Measurements from ENCODE around the gene ITPKB.

Gene ITPKB

GRCh38 chr1:226738421-226738994, 574 bp downstream of the ITPKB start:
- peak overlapping the region; percentile 73 to 83 for H3K4me3 ChIP-seq (ENCODE audit: low read depth in 1 of 2, low read length in 2 of 2)
- ATAC-seq (ENCODE audit: insufficient read depth, low read depth) (peak; percentile 73), DNase-seq (peak; percentile 60)
- H3K9ac ChIP-seq (ENCODE audit: low read depth, low read length), result peak overlapping the region; percentile 86
- no peak for TF ChIP-seq EZH2 (IDR thresholded peaks at IDR 0.05; ENCODE audit: borderline replicate concordance, low read depth, low read length, severe bottlenecking)
- TF ChIP-seq, protein P1, sequence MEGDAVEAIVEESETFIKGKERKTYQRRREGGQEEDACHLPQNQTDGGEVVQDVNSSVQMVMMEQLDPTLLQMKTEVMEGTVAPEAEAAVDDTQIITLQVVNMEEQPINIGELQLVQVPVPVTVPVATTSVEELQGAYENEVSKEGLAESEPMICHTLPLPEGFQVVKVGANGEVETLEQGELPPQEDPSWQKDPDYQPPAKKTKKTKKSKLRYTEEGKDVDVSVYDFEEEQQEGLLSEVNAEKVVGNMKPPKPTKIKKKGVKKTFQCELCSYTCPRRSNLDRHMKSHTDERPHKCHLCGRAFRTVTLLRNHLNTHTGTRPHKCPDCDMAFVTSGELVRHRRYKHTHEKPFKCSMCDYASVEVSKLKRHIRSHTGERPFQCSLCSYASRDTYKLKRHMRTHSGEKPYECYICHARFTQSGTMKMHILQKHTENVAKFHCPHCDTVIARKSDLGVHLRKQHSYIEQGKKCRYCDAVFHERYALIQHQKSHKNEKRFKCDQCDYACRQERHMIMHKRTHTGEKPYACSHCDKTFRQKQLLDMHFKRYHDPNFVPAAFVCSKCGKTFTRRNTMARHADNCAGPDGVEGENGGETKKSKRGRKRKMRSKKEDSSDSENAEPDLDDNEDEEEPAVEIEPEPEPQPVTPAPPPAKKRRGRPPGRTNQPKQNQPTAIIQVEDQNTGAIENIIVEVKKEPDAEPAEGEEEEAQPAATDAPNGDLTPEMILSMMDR (IDR thresholded peaks at IDR 0.05; ENCODE audit: borderline replicate concordance, extremely low read depth, low read length, poor library complexity, severe bottlenecking), result no peak
- H4K20me1 ChIP-seq (ENCODE audit: insufficient read depth, low read length), result peaks cover 23% of the 10 kb centered on the region
- H3K27me3 ChIP-seq (ENCODE audit: insufficient read depth, low read length, poor library complexity), result no peaks in the 10 kb centered on the region
- H3K27ac ChIP-seq (ENCODE audit: low read length), result peak overlapping the region; percentile 95
- H2AFZ ChIP-seq (ENCODE audit: low read depth, low read length), result peak overlapping the region; percentile 88
- peak overlapping the region; percentile 66 for H3K4me2 ChIP-seq (ENCODE audit: insufficient read depth, low read length)
- peaks cover 56% of the 10 kb centered on the region for H3K79me2 ChIP-seq (ENCODE audit: insufficient read depth, low read length)
- peaks cover 54% of the 10 kb centered on the region for H3K4me1 ChIP-seq (ENCODE audit: insufficient read depth, low read length)
- H3K9me3 ChIP-seq (ENCODE audit: insufficient read depth, low read length, severe bottlenecking), result peaks cover 3% of the 10 kb centered on the region
- H3K36me3 ChIP-seq (ENCODE audit: insufficient read depth, low read length), result peaks cover 36% of the 10 kb centered on the region

DNA sequence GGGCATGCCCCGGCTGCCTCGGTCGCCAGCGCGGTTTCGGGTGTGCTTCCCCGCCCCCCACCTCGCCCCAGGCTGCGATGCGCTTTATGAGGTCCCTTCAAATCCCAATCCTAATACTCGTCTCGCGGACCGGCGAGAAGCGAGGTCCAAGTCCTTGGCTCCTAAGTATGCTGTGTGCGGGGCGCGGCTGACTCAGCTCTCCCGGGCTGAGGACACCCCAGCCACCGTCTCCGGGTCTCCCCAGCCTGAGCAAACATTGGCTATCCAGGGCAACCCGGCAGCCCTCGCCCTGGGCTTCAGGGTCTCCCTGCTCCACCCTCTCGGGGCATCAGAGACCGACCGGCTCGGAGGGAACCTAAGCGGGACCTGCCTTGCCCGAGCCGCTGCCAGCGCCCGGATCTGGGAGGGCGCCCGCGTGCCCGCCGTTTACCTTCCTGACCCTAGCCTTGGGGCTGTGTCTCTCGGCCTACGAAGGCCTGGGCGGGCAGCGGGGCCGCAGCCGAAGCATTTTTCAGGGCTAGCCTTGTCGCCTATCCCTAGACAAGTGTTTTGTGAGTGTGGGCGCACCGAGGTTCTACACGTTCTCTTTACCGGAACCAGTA, 1.2 kb downstream of the ITPKB start:
- peak overlapping the region; percentile 88 for H2AFZ ChIP-seq (ENCODE audit: low read depth, low read length)
- H3K36me3 ChIP-seq (ENCODE audit: insufficient read depth, low read length), result peaks cover 41% of the 10 kb centered on the region
- peaks cover 62% of the 10 kb centered on the region for H3K79me2 ChIP-seq (ENCODE audit: insufficient read depth, low read length)
- peak overlapping the region; percentile 86 for H3K9ac ChIP-seq (ENCODE audit: low read depth, low read length)
- peaks cover 1% of the 10 kb centered on the region for H3K9me3 ChIP-seq (ENCODE audit: insufficient read depth, low read length, severe bottlenecking)
- peaks cover 60% of the 10 kb centered on the region for H3K4me1 ChIP-seq (ENCODE audit: insufficient read depth, low read length)
- TF ChIP-seq EZH2 (IDR thresholded peaks at IDR 0.05; ENCODE audit: borderline replicate concordance, low read depth, low read length, severe bottlenecking), result no peak
- TF ChIP-seq, protein P1 (IDR thresholded peaks at IDR 0.05; ENCODE audit: borderline replicate concordance, extremely low read depth, low read length, poor library complexity, severe bottlenecking), result no peak
- H3K27me3 ChIP-seq (ENCODE audit: insufficient read depth, low read length, poor library complexity), result no peaks in the 10 kb centered on the region
- H3K27ac ChIP-seq (ENCODE audit: low read length), result peak overlapping the region; percentile 95
- DNase-seq, result peak; percentile 46
- ATAC-seq (ENCODE audit: insufficient read depth, low read depth), result peak; percentile 59
- H3K4me2 ChIP-seq (ENCODE audit: insufficient read depth, low read length), result peak overlapping the region; percentile 66
- H4K20me1 ChIP-seq (ENCODE audit: insufficient read depth, low read length), result peaks cover 25% of the 10 kb centered on the region
- peak overlapping the region; percentile 73 to 83 for H3K4me3 ChIP-seq (ENCODE audit: low read depth in 1 of 2, low read length in 2 of 2)

GRCh38 chr1:226736908-226737818, 1.9 kb downstream of the ITPKB start:
- H3K27me3 ChIP-seq (ENCODE audit: insufficient read depth, low read length, poor library complexity), result no peaks in the 10 kb centered on the region

More at GRCh38 chr1:226736908-226737818, 1.9 kb downstream of the ITPKB start:
- Histone ChIP-seq H3K79me2 (ENCODE audit: insufficient read depth, low read length) (peaks cover 70% of the 10 kb centered on the region), H3K27ac (ENCODE audit: low read length) (peak overlapping the region; percentile 95; the same call in 1 of the 2 replicates), H3K4me1 (ENCODE audit: insufficient read depth, low read length) (peaks cover 64% of the 10 kb centered on the region), H3K9ac (ENCODE audit: low read depth, low read length) (peak overlapping the region; percentile 86), H3K4me3 (ENCODE audit: low read depth in 1 of 2, low read length in 2 of 2) (peak overlapping the region; percentile 73 to 83; a peak in 3 of 4 replicates), H3K9me3 (ENCODE audit: insufficient read depth, low read length, severe bottlenecking) (no peaks in the 10 kb centered on the region), H3K4me2 (ENCODE audit: insufficient read depth, low read length) (peak overlapping the region; percentile 66), H3K36me3 (ENCODE audit: insufficient read depth, low read length) (peaks cover 45% of the 10 kb centered on the region), H4K20me1 (ENCODE audit: insufficient read depth, low read length) (peaks cover 29% of the 10 kb centered on the region), H2AFZ (ENCODE audit: low read depth, low read length) (no peak overlapping the region)
- ATAC-seq (ENCODE audit: insufficient read depth, low read depth) (no peak), DNase-seq (no peak)
- TF ChIP-seq EZH2 (IDR thresholded peaks at IDR 0.05; ENCODE audit: borderline replicate concordance, low read depth, low read length, severe bottlenecking), result no peak
- TF ChIP-seq, protein P1 (IDR thresholded peaks at IDR 0.05; ENCODE audit: borderline replicate concordance, extremely low read depth, low read length, poor library complexity, severe bottlenecking), result no peak

Data from DND-41 (cell line).